ENCODE data around the gene SH3GLB1. TPM values are rescaled to one million over a fixed set of nuclear protein-coding genes. Genes with fewer than 3 reads are reported as not detected.

SH3GLB1 gene
- total and polyA plus RNA-seq, 2 donors (not counting 3 experiments of a cell fraction or from before 2014, with no cell fraction given), result 43.7 to 140 TPM

- dilution Hi-C loops (cut with MboI; ENCODE audit: extremely low pct_ligation_motif_present, low sequenced_read_pairs), result no loop called here
- peaks cover 98% of the 10 kb centered on the region for H3K79me2 ChIP-seq (ENCODE audit: control insufficient read depth, insufficient read depth, low read length)
- intact Hi-C loops (cut with micrococcal nuclease), result no loop called here
- H3K36me3 ChIP-seq (ENCODE audit: control insufficient read depth in 2 of 2, extremely low read depth in 1 of 2, insufficient read depth in 2 of 2, low read length in 2 of 2), result peaks cover 0 to 11% of the 10 kb centered on the region in 2 experiments
- ChIA-PET CTCF (interaction anchor here (1.0 to 8.9 kb wide), 5 partner anchors 10 to 66 kb away, joined by 3 to 121 read pairs (median 4); partner anchors contain the start of gene SH3GLB1), POLR2A (interaction anchor here (1.5 to 2.6 kb wide), 2 partner anchors 10 to 11 kb away, joined by 3 to 11 read pairs; partner anchors contain the start of gene SH3GLB1)
- no TSS peak for BruUV-seq (replicated peaks)
- DNase-seq (ENCODE audit: low read depth, low spot score), result no peak
- TF ChIP-seq FOS (IDR thresholded peaks at IDR 0.05; ENCODE audit: borderline replicate concordance, insufficient read depth, low read length) (peak; percentile 68), GATA2 (IDR thresholded peaks at IDR 0.05; ENCODE audit: insufficient read depth, insufficient read length, low read depth, low read length) (no peak)
- H3K27ac ChIP-seq (ENCODE audit: insufficient read depth, low read depth, low read length), result no peak overlapping the region
- H3K27me3 ChIP-seq (ENCODE audit: control insufficient read depth in 2 of 2, insufficient read depth in 2 of 2, low read length in 2 of 2), result no peaks in the 10 kb centered on the region
- no peaks in the 10 kb centered on the region for H3K9me1 ChIP-seq (replicated peaks; ENCODE audit: control insufficient read depth, extremely low read depth, insufficient read depth, low read length)
- no peaks in the 10 kb centered on the region for H3K9me3 ChIP-seq (replicated peaks; ENCODE audit: control insufficient read depth, insufficient read depth, low read length)
- H2AFZ ChIP-seq (ENCODE audit: low read depth, low read length), result no peak overlapping the region
- H3K4me1 ChIP-seq (ENCODE audit: control insufficient read depth, extremely low read depth, insufficient read depth, low read length), result peaks cover 15% of the 10 kb centered on the region
- H3K4me3 ChIP-seq (replicated peaks in 1 of 3; ENCODE audit: insufficient read depth in 1 of 3, low read depth in 1 of 3, low read length in 3 of 3), result no peak overlapping the region
- H3K4me2 ChIP-seq (ENCODE audit: insufficient read depth, low read length), result peak overlapping the region; percentile 51
- no peak for FAIRE-seq
- H3K9ac ChIP-seq (replicated peaks; ENCODE audit: extremely low read depth, insufficient read depth, low read length), result no peak overlapping the region
- H4K20me1 ChIP-seq (replicated peaks; ENCODE audit: control insufficient read depth, extremely low read depth, insufficient read depth, low read length), result peaks cover 28% of the 10 kb centered on the region
Observed at GRCh38 chr1:86714561-86715244, 10.3 kb downstream of the SH3GLB1 start.

- H3K4me2 ChIP-seq (ENCODE audit: insufficient read depth, low read length), result no peak overlapping the region
- H3K36me3 ChIP-seq (ENCODE audit: control insufficient read depth in 2 of 2, extremely low read depth in 1 of 2, insufficient read depth in 2 of 2, low read length in 2 of 2), result peaks cover 0 to 18% of the 10 kb centered on the region in 2 experiments
- DNase-seq (ENCODE audit: low read depth, low spot score) (no peak), FAIRE-seq (no peak)
- H4K20me1 ChIP-seq (replicated peaks; ENCODE audit: control insufficient read depth, extremely low read depth, insufficient read depth, low read length), result peaks cover 12% of the 10 kb centered on the region
- TF ChIP-seq JUN (IDR thresholded peaks at IDR 0.05; ENCODE audit: borderline replicate concordance, insufficient read depth, insufficient read length, low read depth) (no peak), POLR2AphosphoS5 (IDR thresholded peaks at IDR 0.05; ENCODE audit: insufficient read depth, low read depth, low read length) (no peak), POLR2A (IDR thresholded peaks at IDR 0.05; ENCODE audit: low read depth, low read length) (no peak), MYC (IDR thresholded peaks at IDR 0.05; ENCODE audit: low read depth, low read length) (no peak), CTCF (IDR thresholded peaks at IDR 0.05; ENCODE audit: extremely low read depth in 1 of 2, insufficient read depth in 1 of 2, low read depth in 1 of 2, low read length in 2 of 2) (no peak), GATA2 (IDR thresholded peaks at IDR 0.05; ENCODE audit: insufficient read depth, insufficient read length, low read depth, low read length) (no peak), FOS (IDR thresholded peaks at IDR 0.05; ENCODE audit: borderline replicate concordance, insufficient read depth, low read length) (no peak), MAX (IDR thresholded peaks at IDR 0.05; ENCODE audit: insufficient read depth, insufficient read length) (no peak), EZH2 (IDR thresholded peaks at IDR 0.05; ENCODE audit: borderline replicate concordance, low read depth, low read length, severe bottlenecking) (no peak)
- intact Hi-C loops (cut with micrococcal nuclease) (no loop called here), dilution Hi-C loops (cut with MboI; ENCODE audit: extremely low pct_ligation_motif_present, low sequenced_read_pairs) (no loop called here)
- no peak overlapping the region for H3K4me3 ChIP-seq (replicated peaks in 1 of 3; ENCODE audit: insufficient read depth in 1 of 3, low read depth in 1 of 3, low read length in 3 of 3)
- peaks cover 77% of the 10 kb centered on the region for H3K79me2 ChIP-seq (ENCODE audit: control insufficient read depth, insufficient read depth, low read length)
- H3K9me1 ChIP-seq (replicated peaks; ENCODE audit: control insufficient read depth, extremely low read depth, insufficient read depth, low read length), result no peaks in the 10 kb centered on the region
- no TSS peak for BruUV-seq (replicated peaks)
- H3K9me3 ChIP-seq (replicated peaks; ENCODE audit: control insufficient read depth, insufficient read depth, low read length), result no peaks in the 10 kb centered on the region
- ChIA-PET CTCF (interaction anchor here (1.2 to 8.9 kb wide), 2 partner anchors 14 to 21 kb away, joined by 3 to 121 read pairs; partner anchors contain the start of gene SH3GLB1), POLR2A (no interaction called here)
- H3K9ac ChIP-seq (replicated peaks; ENCODE audit: extremely low read depth, insufficient read depth, low read length), result no peak overlapping the region
- no peak overlapping the region for H3K27ac ChIP-seq (ENCODE audit: insufficient read depth, low read depth, low read length)
- H2AFZ ChIP-seq (ENCODE audit: low read depth, low read length), result no peak overlapping the region
- H3K4me1 ChIP-seq (ENCODE audit: control insufficient read depth, extremely low read depth, insufficient read depth, low read length), result peaks cover 12% of the 10 kb centered on the region
- no peaks in the 10 kb centered on the region for H3K27me3 ChIP-seq (ENCODE audit: control insufficient read depth in 2 of 2, insufficient read depth in 2 of 2, low read length in 2 of 2)
Observed at GRCh38 chr1:86718786-86719185, 14.4 kb downstream of the SH3GLB1 start.
